Thyroid gland (tissue), 4 donors: Measurements from ENCODE around the gene DCXR. TPM values are rescaled to one million over a fixed set of nuclear protein-coding genes. Genes with fewer than 3 reads are reported as not detected.

Source experiments
- DNase-seq, 2 donors: peaks; one replicate each; pipeline ENCODE4 v3.0.0-alpha.2; 2019
- H3K27ac ChIP-seq, 3 donors: fragments of 200-600 bp; sonication (generic); 1 replicate in 2 of 3; 2 replicates in 1 of 3; pipeline ENCODE4 v1.5.1; 2016 to 2019; ENCODE audit warnings: mild to moderate bottlenecking in 1 of 3, moderate library complexity in 1 of 3
- H3K27me3 ChIP-seq: fragments of 200-600 bp; sonication (generic); one replicate; pipeline ENCODE4 v1.5.1; 2019
- H3K36me3 ChIP-seq, 2 donors: fragments of 200-600 bp; sonication (generic); one replicate each; pipeline ENCODE4 v1.5.1; 2016 to 2019
- H3K4me1 ChIP-seq, 2 donors: fragments of 200-600 bp; sonication (generic); one replicate each; pipeline ENCODE4 v1.5.1; 2017 to 2019
- H3K4me3 ChIP-seq, 3 donors: fragments of 200-600 bp; sonication (generic); replicated peaks in 1 of 3; 1 replicate in 2 of 3; 2 replicates in 1 of 3; pipeline ENCODE4 v1.5.1; 2016; ENCODE audit warnings: mild to moderate bottlenecking in 1 of 3
- H3K9me3 ChIP-seq: fragments of 200-600 bp; sonication (generic); one replicate; pipeline ENCODE4 v1.5.1; 2017
- POLR2A ChIP-seq, 2 donors: fragments of 450-650 bp; IDR thresholded peaks; one replicate each; pipeline ENCODE4 v1.6.1; 2017; ENCODE audit warnings: antibody characterized with exemption in 2 of 2, mild to moderate bottlenecking in 2 of 2, moderate library complexity in 1 of 2
- WGBS, 2 donors: methylation state at CpG; one replicate each; pipeline ENCODE4 v1.1.5; 2017; 5-methylcytosine and 5-hydroxymethylcytosine counted together
- intact Hi-C: fragments of 100-400 bp; cut with DNase I; formaldehyde crosslinking; loops from one replicate; pipeline ENCODE4 v1.15.1; 2023
- total RNA-seq, 4 donors: library from RNA; depleted of rRNA; stranded (reverse); fragments of >200 nt; gene quantifications; one replicate each; pipeline ENCODE4 v1.2.3, GENCODE V29; 2016
- TF ChIP-seq, protein P1 (sequence below), 6 experiments: fragments of 200-600 bp in 3 of 6; fragments of 450-650 bp in 3 of 6; sonication (generic) in 3 of 6; IDR thresholded peaks; one replicate each; pipeline ENCODE4 v1.5.1; 2016 to 2019; ENCODE audit warnings: antibody characterized with exemption in 6 of 6, mild to moderate bottlenecking in 2 of 6, inconsistent platforms in 1 of 6, moderate library complexity in 1 of 6

The DCXR gene
- total RNA-seq, 4 donors from 2014 or later = 88.6 to 161 (median 114) TPM

DNA sequence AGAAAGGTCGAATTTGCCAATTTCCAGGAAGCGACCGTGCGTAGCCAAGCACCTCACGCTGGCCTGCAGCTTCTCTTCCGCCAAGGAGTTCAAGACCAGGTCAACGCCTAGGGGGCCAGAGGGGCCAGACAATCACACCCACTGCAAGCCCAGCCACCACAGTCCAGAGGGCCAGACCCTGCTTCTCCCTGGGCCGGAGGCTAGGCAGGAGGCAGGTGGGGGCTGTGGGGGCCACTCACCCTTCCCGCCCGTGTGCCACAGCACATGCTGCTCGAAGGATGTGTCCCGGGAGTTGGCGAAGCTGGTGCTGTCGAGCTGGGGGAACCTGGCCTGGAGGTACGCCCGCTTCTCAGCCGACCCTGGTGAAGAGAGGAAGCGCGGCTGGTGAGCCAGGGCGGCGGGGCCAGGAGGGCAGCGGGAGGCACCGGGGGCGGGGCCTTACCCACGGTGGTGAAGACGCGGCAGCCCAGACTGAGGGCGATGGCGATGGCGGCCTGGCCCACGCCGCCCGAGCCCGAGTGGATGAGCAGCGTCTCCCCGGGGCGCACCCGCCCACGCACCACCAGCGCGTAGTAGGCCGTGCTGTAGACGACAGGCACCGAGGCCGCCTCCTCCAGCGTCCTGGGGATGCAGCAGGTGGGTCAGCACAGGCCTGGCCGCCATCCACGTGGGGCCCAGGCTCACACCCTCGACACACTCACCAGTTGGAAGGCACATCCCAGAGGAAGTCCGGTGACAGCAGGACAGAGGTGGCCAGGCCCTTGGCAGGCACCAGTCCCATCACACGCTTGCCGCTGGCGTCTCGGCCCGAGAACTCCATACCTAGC is 46.2 kb upstream of the DCXR start:
- intact Hi-C loops = no loop called here
- 82 to 92% methylated on average over 11 to 39 of the region's 55 CpGs for WGBS, 2 donors
- TF ChIP-seq, protein P1, sequence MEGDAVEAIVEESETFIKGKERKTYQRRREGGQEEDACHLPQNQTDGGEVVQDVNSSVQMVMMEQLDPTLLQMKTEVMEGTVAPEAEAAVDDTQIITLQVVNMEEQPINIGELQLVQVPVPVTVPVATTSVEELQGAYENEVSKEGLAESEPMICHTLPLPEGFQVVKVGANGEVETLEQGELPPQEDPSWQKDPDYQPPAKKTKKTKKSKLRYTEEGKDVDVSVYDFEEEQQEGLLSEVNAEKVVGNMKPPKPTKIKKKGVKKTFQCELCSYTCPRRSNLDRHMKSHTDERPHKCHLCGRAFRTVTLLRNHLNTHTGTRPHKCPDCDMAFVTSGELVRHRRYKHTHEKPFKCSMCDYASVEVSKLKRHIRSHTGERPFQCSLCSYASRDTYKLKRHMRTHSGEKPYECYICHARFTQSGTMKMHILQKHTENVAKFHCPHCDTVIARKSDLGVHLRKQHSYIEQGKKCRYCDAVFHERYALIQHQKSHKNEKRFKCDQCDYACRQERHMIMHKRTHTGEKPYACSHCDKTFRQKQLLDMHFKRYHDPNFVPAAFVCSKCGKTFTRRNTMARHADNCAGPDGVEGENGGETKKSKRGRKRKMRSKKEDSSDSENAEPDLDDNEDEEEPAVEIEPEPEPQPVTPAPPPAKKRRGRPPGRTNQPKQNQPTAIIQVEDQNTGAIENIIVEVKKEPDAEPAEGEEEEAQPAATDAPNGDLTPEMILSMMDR (IDR thresholded peaks at IDR 0.05) = no peak
- no peak for TF ChIP-seq POLR2A (IDR thresholded peaks at IDR 0.05)
- no peaks in the 10 kb centered on the region for H3K27me3 ChIP-seq
- H3K27ac ChIP-seq = no peak overlapping the region
- peaks cover 68 to 95% of the 10 kb centered on the region in 2 donors for H3K36me3 ChIP-seq
- no peaks in the 10 kb centered on the region for H3K4me1 ChIP-seq
- no peak overlapping the region for H3K4me3 ChIP-seq
- H3K9me3 ChIP-seq = no peaks in the 10 kb centered on the region
- no peak for DNase-seq

DNA sequence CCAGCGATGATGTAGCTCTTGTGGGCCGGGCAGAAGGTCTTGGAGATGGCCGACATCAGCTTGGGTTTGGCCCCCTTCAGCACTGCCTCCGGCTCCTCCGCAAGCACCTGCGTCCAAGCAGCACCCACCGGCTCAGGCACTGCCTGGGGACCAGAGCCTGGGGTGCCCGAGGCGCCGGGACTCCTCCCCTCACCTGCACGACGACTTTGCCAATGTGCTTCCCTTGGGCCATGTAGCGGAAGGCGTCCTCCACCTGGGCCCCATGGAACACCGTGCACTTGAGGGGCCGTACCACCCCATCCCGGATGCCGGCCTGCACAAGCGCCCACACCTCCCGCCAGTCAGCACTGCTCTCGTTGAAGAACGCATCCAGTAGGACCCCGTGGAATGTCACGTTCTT is 45.5 kb upstream of the DCXR start:
- no peak for TF ChIP-seq POLR2A (IDR thresholded peaks at IDR 0.05)
- TF ChIP-seq, protein P1 (IDR thresholded peaks at IDR 0.05) = no peak
- H3K36me3 ChIP-seq = peaks cover 61 to 88% of the 10 kb centered on the region in 2 donors
- no peaks in the 10 kb centered on the region for H3K4me1 ChIP-seq
- no peak overlapping the region for H3K27ac ChIP-seq
- WGBS, 2 donors = 93 to 96% methylated on average over 16 to 17 of the region's 24 CpGs
- H3K4me3 ChIP-seq = no peak overlapping the region
- intact Hi-C loops = no loop called here
- H3K27me3 ChIP-seq = no peaks in the 10 kb centered on the region
- H3K9me3 ChIP-seq = no peaks in the 10 kb centered on the region
- DNase-seq = no peak

DNA sequence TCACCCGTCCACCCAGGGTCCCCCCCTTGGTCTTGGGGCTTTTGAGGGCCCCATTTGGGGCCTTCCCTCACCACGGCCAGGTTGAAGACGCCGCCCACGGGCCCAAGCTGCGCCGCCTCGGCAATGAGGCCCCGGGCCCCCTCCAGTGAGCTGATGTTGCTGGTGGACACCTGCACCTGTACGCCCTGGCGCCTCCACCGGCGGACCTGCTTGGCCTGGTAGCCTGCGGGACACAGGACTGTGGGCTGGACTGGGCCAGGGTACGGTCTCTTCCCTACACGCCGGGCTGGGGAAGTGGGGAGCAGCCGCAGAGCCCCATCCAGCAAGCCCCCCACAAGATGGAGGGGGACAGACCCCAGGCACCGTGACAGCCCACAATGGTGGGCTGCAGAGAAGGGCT is 45.0 kb upstream of the DCXR start:
- Histone ChIP-seq H3K9me3 (no peaks in the 10 kb centered on the region), H3K27me3 (no peaks in the 10 kb centered on the region), H3K27ac (no peak overlapping the region), H3K36me3 (peaks cover 55 to 82% of the 10 kb centered on the region in 2 donors), H3K4me3 (no peak overlapping the region), H3K4me1 (no peaks in the 10 kb centered on the region)
- 91% methylated on average over 12 of the region's 19 CpGs; no CpG with 5 or more reads in 1 of the 2 donors for WGBS, 2 donors
- no peak for DNase-seq
- TF ChIP-seq, protein P1 (IDR thresholded peaks at IDR 0.05) = no peak
- no peak for TF ChIP-seq POLR2A (IDR thresholded peaks at IDR 0.05)
- intact Hi-C loops = no loop called here

DNA sequence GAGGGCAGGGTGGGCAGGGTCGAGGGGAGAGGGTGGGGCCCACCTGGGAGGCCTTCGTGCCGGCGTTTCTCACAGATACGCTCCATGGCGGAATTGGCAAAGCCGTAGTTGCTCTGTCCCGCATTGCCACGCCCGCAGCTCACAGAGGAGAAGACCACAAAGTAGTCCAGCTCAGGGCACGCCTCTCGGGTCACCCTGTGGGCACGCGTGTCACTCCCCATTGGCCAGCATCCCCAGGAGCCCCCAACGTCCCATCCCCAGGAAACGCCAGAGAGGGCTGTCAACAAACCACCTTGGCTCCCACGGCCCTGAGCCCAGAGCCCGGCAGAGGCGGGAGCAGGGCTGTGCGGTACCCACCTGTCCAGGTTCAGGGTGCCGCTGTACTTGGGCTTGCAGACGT is 44.5 kb upstream of the DCXR start:
- peaks cover 50 to 77% of the 10 kb centered on the region in 2 donors for H3K36me3 ChIP-seq
- intact Hi-C loops = no loop called here
- 96 to 97% methylated on average over 14 to 16 of the region's 22 CpGs for WGBS, 2 donors

DNA sequence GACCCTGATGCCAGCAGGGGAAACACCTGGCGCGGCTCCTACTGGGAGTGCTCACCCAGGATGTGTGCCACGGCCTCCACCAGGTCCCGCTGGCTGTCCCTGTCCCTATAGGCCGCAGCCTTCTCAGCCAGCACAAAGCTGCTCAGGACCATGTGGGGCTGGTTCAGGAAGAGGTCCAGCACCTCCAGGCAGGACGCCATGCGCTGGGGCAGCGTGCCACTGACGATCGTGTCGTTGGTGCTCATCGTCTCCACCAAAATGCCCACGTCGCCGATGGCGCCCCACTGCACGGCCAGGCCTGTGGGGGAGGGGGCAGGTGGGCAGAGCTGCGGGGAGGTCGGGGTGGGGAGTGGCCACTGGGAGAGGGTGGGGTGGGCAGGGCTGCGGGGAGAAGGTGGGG is 44.0 kb upstream of the DCXR start:
- H3K9me3 ChIP-seq = no peaks in the 10 kb centered on the region
- intact Hi-C loops = no loop called here
- H3K4me1 ChIP-seq = no peaks in the 10 kb centered on the region
- WGBS, 2 donors = 95 to 96% methylated on average over 4 to 10 of the region's 20 CpGs
- no peak for DNase-seq
- no peak overlapping the region for H3K27ac ChIP-seq
- no peak for TF ChIP-seq POLR2A (IDR thresholded peaks at IDR 0.05)
- TF ChIP-seq, protein P1 (IDR thresholded peaks at IDR 0.05) = no peak
- H3K4me3 ChIP-seq = no peak overlapping the region
- H3K36me3 ChIP-seq = peaks cover 46 to 73% of the 10 kb centered on the region in 2 donors
- no peaks in the 10 kb centered on the region for H3K27me3 ChIP-seq

More for the DNA sequence above, 44.5 kb upstream of the DCXR start:
- H3K27ac ChIP-seq = no peak overlapping the region
- no peak for DNase-seq
- no peaks in the 10 kb centered on the region for H3K9me3 ChIP-seq
- TF ChIP-seq, protein P1 (IDR thresholded peaks at IDR 0.05) = no peak
- no peak for TF ChIP-seq POLR2A (IDR thresholded peaks at IDR 0.05)
- no peak overlapping the region for H3K4me3 ChIP-seq
- H3K4me1 ChIP-seq = no peaks in the 10 kb centered on the region
- H3K27me3 ChIP-seq = no peaks in the 10 kb centered on the region
